Natural killer cell (primary cell): ENCODE measurements around the gene KIF14. TPM values are rescaled to one million over a fixed set of nuclear protein-coding genes. Genes with fewer than 3 reads are reported as not detected.
"Not testable (repeated sequence)": the region's sequence is repeated elsewhere in the genome, so short reads cannot be mapped to it uniquely, and the experiment has no call there.

ENCODE experiments used
- ATAC-seq, 3 donors: fragments of 150-1000 bp in 2 of 3; fragments of 200-7000 bp in 1 of 3; cut with Tn5 transposase; 1 replicate in 1 of 3; 2 replicates in 2 of 3; pipeline ENCODE4 v1.10.0; 2021; ENCODE audit warnings: mild to moderate bottlenecking in 2 of 3, moderate library complexity in 2 of 3
- DNase-seq, 2 donors: peaks; one replicate each; pipeline versions ENCODE4 v3.0.0 to v3.0.0-alpha.2; 2013 to 2021; ENCODE audit warnings: mixed read lengths in 1 of 2
- H3K27ac ChIP-seq: one replicate; pipeline ENCODE4 v1.5.1; 2013; ENCODE audit warnings: mild to moderate bottlenecking, low read length
- H3K27me3 ChIP-seq: one replicate; pipeline ENCODE4 v1.6.1; 2013; ENCODE audit warnings: low read length; ENCODE audit not compliant: control insufficient read depth, insufficient read depth
- H3K36me3 ChIP-seq: one replicate; pipeline ENCODE4 v1.6.1; 2013; ENCODE audit warnings: low read length; ENCODE audit not compliant: control insufficient read depth, insufficient read depth
- H3K4me1 ChIP-seq: one replicate; pipeline ENCODE4 v1.6.1; 2013; ENCODE audit warnings: low read length; ENCODE audit not compliant: control insufficient read depth, insufficient read depth
- H3K4me3 ChIP-seq: one replicate; pipeline ENCODE4 v1.5.1; 2013; ENCODE audit warnings: low read length
- H3K9me3 ChIP-seq: one replicate; pipeline ENCODE4 v1.6.1; 2013; ENCODE audit warnings: low read length; ENCODE audit not compliant: control insufficient read depth, insufficient read depth
- H3K27ac Mint-ChIP-seq, 2 donors: one replicate each; pipeline ENCODE4 v1.8.0; 2022; ENCODE audit warnings: mild to moderate bottlenecking in 2 of 2, mixed read lengths in 2 of 2, moderate library complexity in 1 of 2
- H3K27me3 Mint-ChIP-seq, 2 donors: one replicate each; pipeline ENCODE4 v1.8.0; 2022; ENCODE audit warnings: low read depth in 2 of 2, mixed read lengths in 2 of 2
- H3K36me3 Mint-ChIP-seq: one replicate; pipeline ENCODE4 v1.8.0; 2022; ENCODE audit warnings: mixed read lengths
- H3K4me1 Mint-ChIP-seq, 2 donors: one replicate each; pipeline ENCODE4 v1.8.0; 2022; ENCODE audit warnings: mixed read lengths in 2 of 2
- H3K4me3 Mint-ChIP-seq: one replicate; pipeline ENCODE4 v1.8.0; 2022; ENCODE audit warnings: mild to moderate bottlenecking, moderate library complexity, mixed read lengths
- H3K9me3 Mint-ChIP-seq, 2 donors: one replicate each; pipeline ENCODE4 v1.8.0; 2022; ENCODE audit warnings: mixed read lengths in 2 of 2
- CTCF ChIP-seq: fragments of 200-600 bp; IDR thresholded peaks from one replicate; pipeline ENCODE4 v1.8.0; 2022; ENCODE audit warnings: antibody characterized with exemption
- WGBS: methylation state at CpG from one replicate; pipeline ENCODE4 v1.1.7; 2013; ENCODE audit warnings: missing lambda C conversion rate; ENCODE audit not compliant: insufficient coverage; 5-methylcytosine and 5-hydroxymethylcytosine counted together
- intact Hi-C: fragments of 100-400 bp; cut with micrococcal nuclease; formaldehyde crosslinking; loops from one replicate; pipeline ENCODE4 v1.14.2; 2022
- total RNA-seq, 4 donors: library from RNA; stranded (reverse); fragments of 120-200 nt in 1 of 4; gene quantifications; one replicate each; pipeline versions ENCODE4 v1.2.3 to v1.2.4, GENCODE V29; 2013 to 2022

KIF14 gene
- total RNA-seq, 3 donors from 2014 or later (not counting 1 experiment from before 2014, with no cell fraction given) = 0.40 to 0.48 (median 0.40) TPM

DNA sequence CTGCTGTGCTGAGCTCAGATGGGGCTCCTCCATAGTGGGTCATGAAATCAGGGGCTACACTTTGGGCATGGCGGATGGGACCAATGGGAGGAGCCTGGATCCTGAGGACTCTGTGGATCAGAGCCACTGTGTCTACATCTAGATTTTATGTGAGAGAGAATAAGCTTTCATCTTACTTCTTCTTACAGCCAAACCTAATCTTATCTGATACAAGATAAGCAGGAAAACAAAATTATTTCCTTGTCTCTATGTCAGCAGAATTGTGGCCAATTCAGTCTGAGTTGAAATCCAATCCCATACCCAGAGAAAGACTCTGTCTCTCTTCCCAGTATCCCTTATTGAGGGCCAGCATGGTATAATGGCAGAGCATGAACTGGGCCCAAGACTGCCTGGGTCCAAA is 56.2 kb downstream of the KIF14 start:
- Mint-ChIP-seq H3K9me3 (no peaks in the 10 kb centered on the region), H3K4me1 (no peaks in the 10 kb centered on the region), H3K27ac (no peak overlapping the region), H3K36me3 (no peaks in the 10 kb centered on the region), H3K4me3 (no peak overlapping the region), H3K27me3 (no peaks in the 10 kb centered on the region)
- H3K4me3 ChIP-seq = no peak overlapping the region
- H3K9me3 ChIP-seq = no peaks in the 10 kb centered on the region
- ATAC-seq = no peak
- no peaks in the 10 kb centered on the region for H3K36me3 ChIP-seq
- DNase-seq = no peak
- H3K27ac ChIP-seq = no peak overlapping the region
- intact Hi-C loops = no loop called here
- 88% methylated on average over 1 of the region's 1 CpG for WGBS
- H3K27me3 ChIP-seq = no peaks in the 10 kb centered on the region
- TF ChIP-seq CTCF = no peak
- H3K4me1 ChIP-seq = no peaks in the 10 kb centered on the region

- H3K9me3 ChIP-seq = no peaks in the 10 kb centered on the region
- ATAC-seq (no peak), DNase-seq (no peak)
- no CpG with 5 or more reads among the region's 1 CpG for WGBS
- no peak overlapping the region for H3K4me3 Mint-ChIP-seq
- no peak overlapping the region for H3K27ac Mint-ChIP-seq
- no peaks in the 10 kb centered on the region for H3K36me3 Mint-ChIP-seq
- TF ChIP-seq CTCF = no peak
- no peaks in the 10 kb centered on the region for H3K4me1 Mint-ChIP-seq
- no peaks in the 10 kb centered on the region for H3K9me3 Mint-ChIP-seq
- no peaks in the 10 kb centered on the region for H3K4me1 ChIP-seq
- no peak overlapping the region for H3K27ac ChIP-seq
- no peaks in the 10 kb centered on the region for H3K27me3 ChIP-seq
- no peaks in the 10 kb centered on the region for H3K27me3 Mint-ChIP-seq
- H3K4me3 ChIP-seq = no peak overlapping the region
- H3K36me3 ChIP-seq = no peaks in the 10 kb centered on the region
- intact Hi-C loops = no loop called here
Measured at GRCh38 chr1:200561856-200562214, 58.7 kb downstream of the KIF14 start.

- Mint-ChIP-seq H3K4me3 (no peak overlapping the region), H3K27me3 (no peaks in the 10 kb centered on the region), H3K36me3 (no peaks in the 10 kb centered on the region), H3K27ac (no peak overlapping the region), H3K4me1 (no peaks in the 10 kb centered on the region), H3K9me3 (no peaks in the 10 kb centered on the region)
- peak in 1 of 2 donors; percentile 61 for DNase-seq
- intact Hi-C loops = loop anchor here (1.0 kb wide), 1 partner anchor 244 kb away; no protein-coding TSS in a partner anchor
- no peaks in the 10 kb centered on the region for H3K36me3 ChIP-seq
- no peaks in the 10 kb centered on the region for H3K9me3 ChIP-seq
- no peak overlapping the region for H3K4me3 ChIP-seq
- H3K27ac ChIP-seq = no peak overlapping the region
- TF ChIP-seq CTCF = peak; percentile 59
- WGBS = 44% methylated on average over 1 of the region's 2 CpGs
- H3K4me1 ChIP-seq = no peaks in the 10 kb centered on the region
- ATAC-seq = peak in 1 of 3 donors; percentile 45
- H3K27me3 ChIP-seq = no peaks in the 10 kb centered on the region
Measured at GRCh38 chr1:200558866-200559459, 61.6 kb downstream of the KIF14 start.

DNA sequence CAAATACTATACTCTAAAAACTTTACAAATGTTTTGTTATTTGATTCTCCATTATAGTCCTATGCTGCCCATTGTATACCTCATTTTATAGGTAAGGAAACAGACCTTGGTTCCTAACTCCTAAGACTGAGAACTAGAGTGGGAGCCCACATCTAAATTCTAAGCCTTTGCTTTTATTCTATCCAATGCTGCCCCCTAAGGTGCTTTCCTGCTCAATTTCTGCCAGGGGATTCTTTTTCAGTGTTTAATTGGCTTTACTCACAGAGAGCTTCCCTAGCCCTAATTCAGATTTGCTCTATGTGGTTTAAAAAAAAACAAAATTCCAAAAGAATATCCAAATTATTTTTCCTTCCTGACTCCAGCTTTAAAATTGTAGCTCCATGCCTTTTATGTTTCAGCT is 64.5 kb downstream of the KIF14 start:
- Mint-ChIP-seq H3K4me1 (no peaks in the 10 kb centered on the region), H3K9me3 (no peaks in the 10 kb centered on the region), H3K27ac (no peak overlapping the region), H3K36me3 (no peaks in the 10 kb centered on the region), H3K4me3 (no peak overlapping the region), H3K27me3 (no peaks in the 10 kb centered on the region)
- peak in 1 of 2 donors; percentile 19 for DNase-seq
- Histone ChIP-seq H3K9me3 (no peaks in the 10 kb centered on the region), H3K36me3 (no peaks in the 10 kb centered on the region), H3K4me1 (no peaks in the 10 kb centered on the region), H3K4me3 (no peak overlapping the region), H3K27me3 (no peaks in the 10 kb centered on the region), H3K27ac (no peak overlapping the region)
- TF ChIP-seq CTCF = no peak
- no peak for ATAC-seq
- intact Hi-C loops = no loop called here

GRCh38 chr1:200552737-200553136 is 67.8 kb downstream of the KIF14 start:
- DNase-seq, H3K9me3 ChIP-seq, ATAC-seq, H3K4me1 ChIP-seq, H3K4me1 Mint-ChIP-seq, H3K36me3 ChIP-seq, H3K36me3 Mint-ChIP-seq, H3K9me3 Mint-ChIP-seq, H3K27me3 Mint-ChIP-seq, H3K27me3 ChIP-seq, H3K4me3 Mint-ChIP-seq, H3K27ac ChIP-seq, H3K4me3 ChIP-seq, H3K27ac Mint-ChIP-seq, intact Hi-C loops: not testable (repeated sequence)
- WGBS = 96% methylated on average over 5 of the region's 6 CpGs
